Ovary (tissue), 3 donors: ENCODE data around the gene OTUD7B.

Experiments used
- CTCF ChIP-seq, 3 donors: fragments of 450-650 bp in 2 of 3; fragments of 200-600 bp in 1 of 3; IDR thresholded peaks; one replicate each; pipeline versions ENCODE4 v1.5.1 to v1.8.0; 2016 to 2022; ENCODE audit warnings: antibody characterized with exemption in 3 of 3, mild to moderate bottlenecking in 1 of 3
- EP300 ChIP-seq: sonication (generic); formaldehyde crosslinking; IDR thresholded peaks from one replicate; pipeline ENCODE4 v1.6.1; 2017; ENCODE audit warnings: antibody characterized with exemption
- POLR2A ChIP-seq: fragments of 450-650 bp; IDR thresholded peaks from one replicate; pipeline ENCODE4 v1.6.1; 2017; ENCODE audit warnings: antibody characterized with exemption, mild to moderate bottlenecking, moderate library complexity
- donor health status: DM: no; HTN: no; CAD: no.

- TF ChIP-seq CTCF (IDR thresholded peaks at IDR 0.05) (no peak), POLR2A (no peak), EP300 (no peak)
Measured at GRCh38 chr1:149966405-149966804, 44.1 kb downstream of the OTUD7B start.
